Astrocyte of the spinal cord (primary cell): Measurements from ENCODE around the gene ROS1.

ENCODE experiments used
- DNase-seq: peaks from one replicate; pipeline ENCODE4 v3.0.0; 2011; ENCODE audit warnings: low read depth, low spot score
- H3K4me3 ChIP-seq: 2 replicates; pipeline ENCODE4 v1.5.1; 2011; ENCODE audit warnings: low read depth, mild to moderate bottlenecking, low read length, moderate library complexity
- in situ Hi-C: cut with HindIII; loops from 2 replicates; pipeline ENCODE4 v1.10.0; 2017; ENCODE audit warnings: low sequenced_read_pairs
- TF ChIP-seq, protein P1 (sequence below): IDR thresholded peaks from 2 replicates; pipeline ENCODE4 v1.5.1; 2012; ENCODE audit warnings: low read depth, mild to moderate bottlenecking, low read length, inconsistent platforms

Gene ROS1

DNA sequence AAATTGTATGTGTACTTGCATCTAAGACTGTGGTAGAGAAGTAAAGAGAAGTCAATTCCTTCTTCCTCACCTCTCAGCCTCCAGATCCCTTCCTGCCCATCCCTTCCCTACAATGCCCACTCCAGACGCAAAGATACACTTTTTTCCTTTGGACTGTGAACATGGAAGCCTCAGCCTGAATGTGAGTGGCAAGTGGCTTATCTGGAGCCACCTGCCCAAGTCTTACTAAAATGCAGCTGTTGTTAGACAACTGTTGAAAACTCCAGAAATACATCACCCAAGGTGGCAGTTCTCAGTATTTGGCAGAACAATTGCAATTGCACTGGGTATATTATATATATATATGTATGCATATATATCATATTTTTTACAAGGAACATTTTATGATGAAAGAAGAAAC lies 152.9 kb downstream of the ROS1 start:
- in situ Hi-C loops, result no loop called here
- TF ChIP-seq, protein P1, sequence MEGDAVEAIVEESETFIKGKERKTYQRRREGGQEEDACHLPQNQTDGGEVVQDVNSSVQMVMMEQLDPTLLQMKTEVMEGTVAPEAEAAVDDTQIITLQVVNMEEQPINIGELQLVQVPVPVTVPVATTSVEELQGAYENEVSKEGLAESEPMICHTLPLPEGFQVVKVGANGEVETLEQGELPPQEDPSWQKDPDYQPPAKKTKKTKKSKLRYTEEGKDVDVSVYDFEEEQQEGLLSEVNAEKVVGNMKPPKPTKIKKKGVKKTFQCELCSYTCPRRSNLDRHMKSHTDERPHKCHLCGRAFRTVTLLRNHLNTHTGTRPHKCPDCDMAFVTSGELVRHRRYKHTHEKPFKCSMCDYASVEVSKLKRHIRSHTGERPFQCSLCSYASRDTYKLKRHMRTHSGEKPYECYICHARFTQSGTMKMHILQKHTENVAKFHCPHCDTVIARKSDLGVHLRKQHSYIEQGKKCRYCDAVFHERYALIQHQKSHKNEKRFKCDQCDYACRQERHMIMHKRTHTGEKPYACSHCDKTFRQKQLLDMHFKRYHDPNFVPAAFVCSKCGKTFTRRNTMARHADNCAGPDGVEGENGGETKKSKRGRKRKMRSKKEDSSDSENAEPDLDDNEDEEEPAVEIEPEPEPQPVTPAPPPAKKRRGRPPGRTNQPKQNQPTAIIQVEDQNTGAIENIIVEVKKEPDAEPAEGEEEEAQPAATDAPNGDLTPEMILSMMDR, result no peak
- H3K4me3 ChIP-seq, result no peak overlapping the region
- no peak for DNase-seq

DNA sequence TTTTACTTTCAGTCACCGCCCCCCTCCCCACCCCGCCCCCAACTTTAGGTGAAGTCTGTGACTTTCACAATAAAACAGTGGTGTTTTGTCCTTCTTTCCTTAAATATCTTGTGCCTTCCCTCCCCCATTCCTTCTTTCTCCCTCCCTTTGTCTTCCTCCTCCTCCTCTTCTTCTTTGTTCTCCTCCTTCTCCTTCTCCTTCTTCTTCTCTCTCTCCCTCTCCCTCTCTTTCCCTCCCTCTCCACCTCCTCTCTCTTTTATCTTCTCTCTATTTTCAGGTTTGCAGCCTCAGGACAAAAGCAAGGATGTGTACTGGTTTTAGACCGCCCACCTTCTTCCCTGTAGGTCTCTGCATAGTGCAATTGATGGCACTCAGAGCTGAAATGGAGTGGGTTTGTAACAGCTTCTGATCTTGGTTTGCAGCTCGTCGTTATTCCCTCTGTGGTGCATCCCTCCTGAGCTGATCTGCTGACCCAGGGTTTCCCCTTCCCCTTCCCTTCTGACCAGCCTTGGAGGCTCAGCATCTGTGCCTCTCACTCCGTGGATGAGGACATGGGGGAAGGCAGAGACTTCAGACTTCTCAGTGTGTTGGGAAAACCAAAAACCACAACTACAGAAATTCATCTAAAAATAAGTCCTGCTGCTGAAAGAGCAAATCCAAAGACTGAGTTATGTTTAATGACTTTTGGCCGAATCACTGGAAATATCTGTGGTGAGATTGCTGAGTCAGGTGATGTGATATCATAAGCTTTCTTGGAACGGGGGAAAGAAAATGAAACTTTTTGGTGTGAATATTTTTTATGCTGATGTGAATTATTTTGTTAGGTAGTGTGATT lies 153.5 kb downstream of the ROS1 start:
- TF ChIP-seq, protein P1, result no peak
- DNase-seq, result peak; percentile 22
- in situ Hi-C loops, result no loop called here
- no peak overlapping the region for H3K4me3 ChIP-seq

DNA sequence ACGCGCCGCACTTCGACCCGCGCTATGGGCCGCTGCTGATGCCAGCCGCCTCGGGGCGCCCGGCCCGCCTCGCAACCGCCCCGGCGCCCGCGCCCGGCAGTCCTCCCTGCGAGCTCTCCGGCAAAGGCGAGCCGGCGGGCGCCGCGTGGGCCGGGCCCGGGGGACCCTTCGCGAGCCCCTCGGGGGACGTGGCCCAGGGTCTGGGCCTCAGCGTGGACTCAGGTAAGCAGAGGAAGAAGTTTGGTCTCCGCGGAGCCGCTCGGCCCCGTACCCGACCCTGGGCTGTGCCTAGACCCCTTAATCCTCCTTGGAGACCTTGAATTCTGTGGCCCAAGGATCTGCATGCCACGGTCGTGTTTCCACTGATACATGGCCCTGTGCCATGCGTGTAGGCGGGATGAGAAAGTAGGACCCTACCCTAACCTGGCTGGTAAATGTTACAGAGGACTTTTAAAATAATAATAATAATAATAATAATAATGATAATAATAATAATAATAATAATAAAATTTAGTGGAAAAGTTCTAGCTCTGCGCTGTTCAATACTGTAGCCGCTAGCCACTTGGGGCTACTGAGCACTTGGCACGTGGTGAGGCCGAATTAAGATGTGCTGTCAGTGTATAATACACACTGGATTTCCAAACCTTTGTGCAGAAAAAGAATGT lies 154.8 kb downstream of the ROS1 start:
- in situ Hi-C loops, result no loop called here
- DNase-seq, result no peak
- TF ChIP-seq, protein P1, result no peak
- no peak overlapping the region for H3K4me3 ChIP-seq

DNA sequence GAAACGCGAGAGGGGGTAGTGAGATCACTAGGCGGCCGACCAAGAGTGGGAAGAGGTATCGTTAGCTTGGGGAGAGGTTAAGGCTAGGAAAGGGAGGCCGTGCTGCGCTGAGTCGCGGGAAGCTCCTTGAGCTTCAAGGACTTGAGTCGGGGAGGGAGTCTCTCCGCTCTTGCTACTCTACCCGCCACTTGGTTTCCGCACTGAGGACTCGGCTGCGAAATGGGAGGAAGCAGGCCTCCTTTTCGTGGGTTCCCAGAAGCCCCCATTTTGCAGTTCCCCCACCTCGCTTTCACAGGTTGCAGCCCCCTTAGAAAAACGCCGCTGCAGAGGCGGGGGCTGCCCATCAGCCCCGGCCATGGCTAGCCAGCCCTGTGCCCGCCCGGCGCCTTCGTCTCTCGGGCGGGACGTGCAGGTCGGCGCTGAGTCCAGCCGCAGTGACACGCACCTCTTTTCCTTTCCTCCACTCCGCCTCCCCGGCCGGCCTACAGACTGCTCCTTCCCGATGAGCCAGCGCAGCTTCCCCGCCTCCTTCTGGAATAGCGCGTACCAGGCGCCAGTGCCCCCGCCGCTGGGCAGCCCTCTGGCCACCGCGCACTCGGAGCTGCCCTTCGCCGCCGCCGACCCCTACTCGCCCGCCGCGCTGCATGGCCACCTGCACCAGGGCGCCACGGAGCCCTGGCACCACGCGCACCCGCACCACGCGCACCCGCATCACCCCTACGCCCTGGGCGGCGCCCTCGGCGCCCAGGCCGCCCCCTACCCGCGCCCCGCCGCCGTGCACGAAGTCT lies 155.5 kb downstream of the ROS1 start:
- in situ Hi-C loops, result no loop called here
- TF ChIP-seq, protein P1, result no peak
- DNase-seq, result no peak
- H3K4me3 ChIP-seq, result no peak overlapping the region

DNA sequence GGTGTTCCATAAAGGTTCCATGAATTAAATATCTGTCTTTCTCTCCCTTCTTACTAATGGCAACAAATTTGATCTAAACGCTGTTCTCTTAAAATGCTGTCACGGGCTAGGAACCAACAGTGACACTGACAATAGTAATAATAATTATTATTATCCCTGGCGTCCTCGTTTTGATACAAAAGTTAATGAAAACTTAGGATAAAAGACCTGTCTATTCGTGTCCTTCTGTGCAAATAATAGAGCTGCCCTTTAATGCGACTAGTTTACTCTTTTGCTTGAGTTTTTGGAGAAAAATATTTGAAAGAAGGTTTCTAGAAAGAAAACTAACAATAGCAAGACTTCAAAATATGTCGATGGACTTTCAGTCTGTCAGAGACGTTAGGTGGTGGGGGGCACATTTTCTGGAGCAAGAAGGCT lies 156.1 kb downstream of the ROS1 start:
- no peak overlapping the region for H3K4me3 ChIP-seq
- no peak for DNase-seq
- in situ Hi-C loops, result no loop called here
- TF ChIP-seq, protein P1, result no peak

DNA sequence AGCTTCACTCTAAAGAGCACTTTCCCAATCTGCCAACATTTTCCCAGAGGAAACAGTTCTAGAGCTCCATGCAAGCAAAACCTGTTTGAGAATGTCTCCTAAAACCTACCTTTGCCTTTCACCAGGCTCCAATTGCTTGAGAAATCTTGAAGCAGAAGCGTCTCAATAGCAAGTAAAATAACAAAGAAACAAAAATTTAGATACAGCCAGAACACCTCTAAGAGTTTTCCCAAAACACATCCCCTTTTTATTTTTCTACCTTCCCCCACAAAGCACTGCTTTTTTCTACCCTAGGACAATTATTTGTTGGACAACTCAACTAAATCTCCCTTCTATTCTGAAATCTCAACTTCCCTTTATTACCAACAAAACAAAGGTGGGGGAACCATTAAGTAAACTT lies 156.8 kb downstream of the ROS1 start:
- H3K4me3 ChIP-seq, result no peak overlapping the region
- in situ Hi-C loops, result no loop called here
- DNase-seq, result no peak
- TF ChIP-seq, protein P1, result no peak
